Measurements from ENCODE around the gene ORMDL1. TPM values are rescaled to one million over a fixed set of nuclear protein-coding genes. Genes with fewer than 3 reads are reported as not detected.

ORMDL1 gene
- total and polyA plus RNA-seq, 2 of the 4 experiments (the other 2 are of a cell fraction), result 35.8 to 66.8 TPM

DNA sequence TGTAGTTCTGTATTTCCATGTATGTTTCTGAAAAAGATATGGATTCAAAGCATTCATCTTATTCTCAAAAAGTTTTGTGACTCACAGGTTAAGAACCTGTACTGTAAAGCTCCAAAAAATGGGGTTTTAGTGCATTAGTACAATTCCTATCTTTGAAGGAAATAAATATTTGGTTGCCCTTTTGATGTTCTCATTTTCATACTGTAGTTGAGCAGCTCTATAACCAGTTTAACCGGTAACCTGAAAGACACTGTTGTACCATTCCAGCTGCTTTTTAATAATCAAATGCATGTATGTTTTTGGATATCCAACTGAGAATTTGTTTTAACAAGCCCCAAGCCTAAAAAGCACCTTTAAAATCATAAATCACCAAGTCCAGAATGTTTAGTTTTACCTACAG lies 11.9 kb downstream of the ORMDL1 start:
- Histone ChIP-seq H3K4me3 (ENCODE audit: insufficient read depth, low read depth, low read length) (no peak overlapping the region), H2BK20ac (ENCODE audit: low read depth, low read length) (no peak overlapping the region), H3K27me3 (ENCODE audit: control insufficient read depth, insufficient read depth, low read length) (no peaks in the 10 kb centered on the region), H4K8ac (ENCODE audit: low read depth in 2 of 2, low read length in 2 of 2) (no peak overlapping the region), H3K27ac (ENCODE audit: insufficient read depth, low read length) (no peak overlapping the region), H3K14ac (replicated peaks; ENCODE audit: low read depth, low read length) (no peak overlapping the region), H4K91ac (ENCODE audit: insufficient read depth, low read depth, low read length) (no peak overlapping the region), H3K18ac (ENCODE audit: low read depth, low read length) (no peak overlapping the region), H2AK5ac (ENCODE audit: low read depth, low read length) (no peak overlapping the region), H2AK9ac (replicated peaks; ENCODE audit: low read depth, low read length, poor library complexity) (no peak overlapping the region), H2BK120ac (ENCODE audit: low read depth, low read length) (no peak overlapping the region), H2AFZ (replicated peaks; ENCODE audit: low read length, poor library complexity) (no peak overlapping the region), H3K4me2 (ENCODE audit: low read depth, low read length) (no peak overlapping the region), H2BK5ac (ENCODE audit: low read depth, low read length, poor library complexity, severe bottlenecking) (no peak overlapping the region), H3K56ac (ENCODE audit: extremely low read depth, insufficient read depth, low read length) (no peak overlapping the region), H3K4ac (ENCODE audit: low read depth, low read length) (no peak overlapping the region), H4K20me1 (ENCODE audit: insufficient read depth, low read length) (peaks cover 3% of the 10 kb centered on the region; the same call in 1 of the 2 replicates), H4K5ac (ENCODE audit: low read depth, low read length) (no peak overlapping the region), H3K9me3 (ENCODE audit: control insufficient read depth, insufficient read depth, low read length) (no peaks in the 10 kb centered on the region), H3K79me1 (ENCODE audit: low read depth in 1 of 2, low read length in 2 of 2) (peaks cover 6 to 9% of the 10 kb centered on the region in 2 experiments; a peak in 3 of 4 replicates), H3K9ac (ENCODE audit: low read depth, low read length) (no peak overlapping the region), H3K9me1 (ENCODE audit: insufficient read depth, low read length) (no peaks in the 10 kb centered on the region), H3K23ac (ENCODE audit: low read depth, low read length) (no peak overlapping the region), H3K4me1 (ENCODE audit: control insufficient read depth, insufficient read depth, low read length) (no peaks in the 10 kb centered on the region), H3K36me3 (ENCODE audit: control insufficient read depth, insufficient read depth, low read length) (peaks cover 22% of the 10 kb centered on the region), H2BK15ac (ENCODE audit: low read depth, low read length) (no peak overlapping the region)
- POLR2A ChIA-PET (ENCODE audit: unreplicated experiment), result no interaction called here
- CTCF ChIA-PET, result no interaction called here
- DNase-seq (no peak), ATAC-seq (ENCODE audit: low read depth) (no peak)
- intact Hi-C loops (cut with micrococcal nuclease), result no loop called here
- in situ Hi-C loops (cut with MboI; ENCODE audit: low sequenced_read_pairs), result no loop called here
- dilution Hi-C loops (cut with HindIII; ENCODE audit: low sequenced_read_pairs, unreplicated experiment), result no loop called here
- TF ChIP-seq BHLHE40 (IDR thresholded peaks at IDR 0.05; ENCODE audit: low read depth, low read length) (no peak), NFE2L2 (IDR thresholded peaks at IDR 0.05; ENCODE audit: low read depth, low read length) (no peak), ELK1 (IDR thresholded peaks at IDR 0.05; ENCODE audit: borderline replicate concordance, low read depth, low read length) (no peak), POLR2A (IDR thresholded peaks at IDR 0.05; ENCODE audit: low read depth, low read length) (no peak), SMC3 (IDR thresholded peaks at IDR 0.05; ENCODE audit: low read depth, low read length) (no peak), MXI1 (IDR thresholded peaks at IDR 0.05; ENCODE audit: borderline replicate concordance, low read depth, low read length) (no peak), MAFK (IDR thresholded peaks at IDR 0.05; ENCODE audit: low read depth, low read length) (no peak), CEBPB (IDR thresholded peaks at IDR 0.05; ENCODE audit: low read depth, low read length) (no peak), RAD21 (IDR thresholded peaks at IDR 0.05; ENCODE audit: low read length) (no peak), FOS (IDR thresholded peaks at IDR 0.05; ENCODE audit: low read depth, low read length) (no peak), MAZ (IDR thresholded peaks at IDR 0.05; ENCODE audit: borderline replicate concordance, low read depth, low read length) (no peak), RFX5 (IDR thresholded peaks at IDR 0.05; ENCODE audit: low read depth, low read length) (no peak)
- TF ChIP-seq, protein P1, sequence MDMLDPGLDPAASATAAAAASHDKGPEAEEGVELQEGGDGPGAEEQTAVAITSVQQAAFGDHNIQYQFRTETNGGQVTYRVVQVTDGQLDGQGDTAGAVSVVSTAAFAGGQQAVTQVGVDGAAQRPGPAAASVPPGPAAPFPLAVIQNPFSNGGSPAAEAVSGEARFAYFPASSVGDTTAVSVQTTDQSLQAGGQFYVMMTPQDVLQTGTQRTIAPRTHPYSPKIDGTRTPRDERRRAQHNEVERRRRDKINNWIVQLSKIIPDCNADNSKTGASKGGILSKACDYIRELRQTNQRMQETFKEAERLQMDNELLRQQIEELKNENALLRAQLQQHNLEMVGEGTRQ (IDR thresholded peaks at IDR 0.05; ENCODE audit: low read depth, low read length), result no peak
- WGBS, 2 experiments (ENCODE audit: extremely low coverage in 2 of 2, insufficient read length in 1 of 2), result no CpG with 5 or more reads among the region's 1 CpG
- BruUV-seq (replicated peaks), result no TSS peak

Data from IMR-90 (cell line).